22Rv1 (cell line): ENCODE results near the gene HSD11B1L.

ENCODE experiments used
- ZFX ChIP-seq: fragments of 450-650 bp; IDR thresholded peaks from 2 replicates; pipeline ENCODE4 v1.6.1; 2017; ENCODE audit warnings: antibody characterized with exemption, borderline replicate concordance
- TF ChIP-seq, protein P1 (sequence below): fragments of 450-650 bp; IDR thresholded peaks from 2 replicates; pipeline ENCODE4 v1.5.1; 2017; ENCODE audit warnings: mild to moderate bottlenecking

DNA sequence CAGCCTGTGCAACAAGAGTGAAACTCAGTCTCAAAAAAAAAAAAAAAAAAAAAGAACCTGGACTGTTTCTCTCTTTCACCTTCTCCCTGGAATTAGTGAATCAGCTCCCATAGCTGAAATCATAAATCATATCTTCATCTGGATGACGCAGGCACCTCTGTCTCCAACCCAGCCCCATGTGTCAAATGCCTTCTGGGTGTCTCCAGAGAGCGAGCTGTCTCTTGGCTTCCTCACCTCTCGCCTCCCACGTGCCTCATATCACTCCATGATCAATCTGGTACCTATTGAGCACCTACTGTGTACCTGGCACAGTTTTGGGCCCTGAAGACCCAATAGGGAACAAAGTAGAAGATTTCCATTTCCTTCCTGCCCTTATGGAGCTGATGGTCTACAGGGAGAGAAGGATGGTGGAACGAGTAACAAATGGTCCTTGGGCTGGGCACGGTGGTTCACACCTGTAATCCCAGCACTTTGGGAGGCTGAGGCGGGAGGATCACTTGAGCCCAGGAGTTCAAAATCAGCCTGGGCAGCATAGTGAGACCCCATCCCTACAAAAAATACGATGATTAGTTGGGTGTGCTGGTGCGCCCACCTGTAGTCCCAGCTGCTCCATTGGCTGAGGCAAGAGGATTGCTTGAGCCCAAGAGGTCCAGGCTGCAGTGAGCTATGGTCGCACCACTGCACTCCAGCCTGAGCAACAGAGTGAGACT, 2.5 kb downstream of the HSD11B1L start:
- TF ChIP-seq, protein P1, sequence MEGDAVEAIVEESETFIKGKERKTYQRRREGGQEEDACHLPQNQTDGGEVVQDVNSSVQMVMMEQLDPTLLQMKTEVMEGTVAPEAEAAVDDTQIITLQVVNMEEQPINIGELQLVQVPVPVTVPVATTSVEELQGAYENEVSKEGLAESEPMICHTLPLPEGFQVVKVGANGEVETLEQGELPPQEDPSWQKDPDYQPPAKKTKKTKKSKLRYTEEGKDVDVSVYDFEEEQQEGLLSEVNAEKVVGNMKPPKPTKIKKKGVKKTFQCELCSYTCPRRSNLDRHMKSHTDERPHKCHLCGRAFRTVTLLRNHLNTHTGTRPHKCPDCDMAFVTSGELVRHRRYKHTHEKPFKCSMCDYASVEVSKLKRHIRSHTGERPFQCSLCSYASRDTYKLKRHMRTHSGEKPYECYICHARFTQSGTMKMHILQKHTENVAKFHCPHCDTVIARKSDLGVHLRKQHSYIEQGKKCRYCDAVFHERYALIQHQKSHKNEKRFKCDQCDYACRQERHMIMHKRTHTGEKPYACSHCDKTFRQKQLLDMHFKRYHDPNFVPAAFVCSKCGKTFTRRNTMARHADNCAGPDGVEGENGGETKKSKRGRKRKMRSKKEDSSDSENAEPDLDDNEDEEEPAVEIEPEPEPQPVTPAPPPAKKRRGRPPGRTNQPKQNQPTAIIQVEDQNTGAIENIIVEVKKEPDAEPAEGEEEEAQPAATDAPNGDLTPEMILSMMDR = no peak
- TF ChIP-seq ZFX = no peak
